Testis (tissue), 3 donors: ENCODE data around the gene SSPN. TPM values are rescaled to one million over a fixed set of nuclear protein-coding genes. Genes with fewer than 3 reads are reported as not detected.

Source experiments
- DNase-seq: peaks from one replicate; pipeline ENCODE4 v3.0.0-alpha.2; 2019
- H3K27ac ChIP-seq, 2 donors: fragments of 200-600 bp; sonication (generic); one replicate each; pipeline ENCODE4 v1.5.1; 2019
- H3K27me3 ChIP-seq: fragments of 200-600 bp; sonication (generic); one replicate; pipeline ENCODE4 v1.5.1; 2019
- H3K36me3 ChIP-seq: fragments of 200-600 bp; sonication (generic); one replicate; pipeline ENCODE4 v1.5.1; 2017; ENCODE audit warnings: low read depth; ENCODE audit errors: missing control alignments
- H3K4me1 ChIP-seq: fragments of 200-600 bp; sonication (generic); one replicate; pipeline ENCODE4 v1.5.1; 2019
- H3K4me3 ChIP-seq, 2 donors: fragments of 200-600 bp; sonication (generic); one replicate each; pipeline ENCODE4 v1.5.1; 2017 to 2019
- H3K9me3 ChIP-seq: fragments of 200-600 bp; sonication (generic); one replicate; pipeline ENCODE4 v1.5.1; 2017
- CTCF ChIP-seq, 3 experiments: fragments of 450-650 bp in 2 of 3; fragments of 200-600 bp in 1 of 3; sonication (generic) in 1 of 3; IDR thresholded peaks; one replicate each; pipeline ENCODE4 v1.5.1; 2016 to 2019; ENCODE audit warnings: antibody characterized with exemption in 3 of 3, mild to moderate bottlenecking in 2 of 3, moderate library complexity in 1 of 3
- POLR2A ChIP-seq: fragments of 450-650 bp; IDR thresholded peaks from one replicate; pipeline ENCODE4 v1.6.1; 2017; ENCODE audit warnings: antibody characterized with exemption, mild to moderate bottlenecking, moderate library complexity
- WGBS, 2 donors: methylation state at CpG; one replicate each; pipeline ENCODE4 v1.1.5; 2018; 5-methylcytosine and 5-hydroxymethylcytosine counted together
- intact Hi-C: fragments of 100-400 bp; cut with DNase I; formaldehyde crosslinking; loops from one replicate; pipeline ENCODE4 v1.15.1; 2023; ENCODE audit warnings: low total_unique reads
- polyA plus RNA-seq: library from polyadenylated mRNA; stranded (reverse); fragments of 350-450 nt; fragmentation: Illumina TruSeq; extraction: RNeasy Lipid Tissue Mini Kit (QIAGEN cat#74804); gene quantifications from one replicate; pipeline ENCODE4 v1.2.3, GENCODE V29; 2014; ENCODE audit warnings: low read depth, low replicate concordance; ENCODE audit not compliant: insufficient read depth
- total RNA-seq, 2 donors: library from RNA; depleted of rRNA; stranded (reverse); fragments of >200 nt; gene quantifications; one replicate each; pipeline ENCODE4 v1.2.3, GENCODE V29; 2016

SSPN gene
- total and polyA plus RNA-seq, 3 donors from 2014 or later, result 17.8 to 41.6 (median 25.5) TPM

GRCh38 chr12:26158078-26158764, 37.2 kb upstream of the SSPN start:
- Histone ChIP-seq H3K4me3 (no peak overlapping the region), H3K9me3 (no peaks in the 10 kb centered on the region), H3K36me3 (no peaks in the 10 kb centered on the region), H3K4me1 (peaks cover 3% of the 10 kb centered on the region), H3K27me3 (no peaks in the 10 kb centered on the region), H3K27ac (no peak overlapping the region)
- DNase-seq, result no peak
- intact Hi-C loops, result no loop called here
- no peak for TF ChIP-seq POLR2A
- TF ChIP-seq CTCF (IDR thresholded peaks at IDR 0.05), result no peak
- 66 to 88% methylated on average over 3 of the region's 3 CpGs for WGBS, 2 donors

- Histone ChIP-seq H3K36me3 (no peaks in the 10 kb centered on the region), H3K4me3 (no peak overlapping the region), H3K4me1 (no peaks in the 10 kb centered on the region), H3K27me3 (no peaks in the 10 kb centered on the region), H3K27ac (no peak overlapping the region), H3K9me3 (no peaks in the 10 kb centered on the region)
- 95 to 97% methylated on average over 1 of the region's 1 CpG for WGBS, 2 donors
- intact Hi-C loops, result no loop called here
- no peak for DNase-seq
- TF ChIP-seq POLR2A (no peak), CTCF (IDR thresholded peaks at IDR 0.05) (no peak)
These were observed 33.2 kb upstream of the SSPN start for GRCh38 chr12:26162174-26162573.

- no peaks in the 10 kb centered on the region for H3K9me3 ChIP-seq
- H3K4me3 ChIP-seq, result no peak overlapping the region
- DNase-seq, result no peak
- no peaks in the 10 kb centered on the region for H3K4me1 ChIP-seq
- no peaks in the 10 kb centered on the region for H3K36me3 ChIP-seq
- TF ChIP-seq CTCF (IDR thresholded peaks at IDR 0.05) (no peak), POLR2A (no peak)
- no peaks in the 10 kb centered on the region for H3K27me3 ChIP-seq
- no peak overlapping the region for H3K27ac ChIP-seq
- intact Hi-C loops, result no loop called here
- WGBS, 2 donors, result 77 to 80% methylated on average over 4 of the region's 4 CpGs
These were observed 32.5 kb upstream of the SSPN start for GRCh38 chr12:26162905-26163304.

- intact Hi-C loops, result no loop called here
- 78 to 82% methylated on average over 3 of the region's 3 CpGs for WGBS, 2 donors
- TF ChIP-seq CTCF (IDR thresholded peaks at IDR 0.05) (no peak), POLR2A (no peak)
- no peaks in the 10 kb centered on the region for H3K36me3 ChIP-seq
- H3K27ac ChIP-seq, result no peak overlapping the region
- H3K9me3 ChIP-seq, result no peaks in the 10 kb centered on the region
- H3K4me1 ChIP-seq, result no peaks in the 10 kb centered on the region
- no peak overlapping the region for H3K4me3 ChIP-seq
- no peaks in the 10 kb centered on the region for H3K27me3 ChIP-seq
- no peak for DNase-seq
These were observed 31.3 kb upstream of the SSPN start for GRCh38 chr12:26164118-26164517.

GRCh38 chr12:26172013-26172412, 23.4 kb upstream of the SSPN start:
- 91 to 94% methylated on average over 4 of the region's 4 CpGs for WGBS, 2 donors
- no peak overlapping the region for H3K4me3 ChIP-seq

More at GRCh38 chr12:26172013-26172412, 23.4 kb upstream of the SSPN start:
- intact Hi-C loops, result no loop called here
- TF ChIP-seq POLR2A, result no peak
- no peak for TF ChIP-seq CTCF (IDR thresholded peaks at IDR 0.05)
- Histone ChIP-seq H3K27me3 (no peaks in the 10 kb centered on the region), H3K27ac (no peak overlapping the region), H3K9me3 (no peaks in the 10 kb centered on the region), H3K4me1 (no peaks in the 10 kb centered on the region), H3K36me3 (no peaks in the 10 kb centered on the region)
- no peak for DNase-seq
